Suppressor macrophage (primary cell): Measurements from ENCODE around the gene FRMD4A.
"Not testable (repeated sequence)": the region's sequence is repeated elsewhere in the genome, so short reads cannot be mapped to it uniquely, and the experiment has no call there.

Experiments
- DNase-seq, 4 experiments: peaks; one replicate each; pipeline ENCODE4 v3.0.0-alpha.2; 2020 to 2022

FRMD4A gene

GRCh38 chr10:14089556-14090292 lies 241.0 kb downstream of the FRMD4A start:
- no peak for DNase-seq

- no peak for DNase-seq
Observed at GRCh38 chr10:14087566-14087965, 243.2 kb downstream of the FRMD4A start.

GRCh38 chr10:14086596-14086995 lies 244.1 kb downstream of the FRMD4A start:
- no peak for DNase-seq

GRCh38 chr10:14084875-14085274 lies 245.8 kb downstream of the FRMD4A start:
- DNase-seq, result no peak

GRCh38 chr10:14080795-14081194 lies 249.9 kb downstream of the FRMD4A start:
- DNase-seq, result no peak

GRCh38 chr10:14077430-14077829 lies 253.3 kb downstream of the FRMD4A start:
- no peak for DNase-seq

GRCh38 chr10:14074062-14074884 lies 256.5 kb downstream of the FRMD4A start:
- no peak for DNase-seq

- DNase-seq, result no peak
Observed at GRCh38 chr10:14072541-14072940, 258.2 kb downstream of the FRMD4A start.

GRCh38 chr10:14071956-14072355 lies 258.8 kb downstream of the FRMD4A start:
- DNase-seq, result no peak

- no peak for DNase-seq
Observed at GRCh38 chr10:14068601-14069250, 262.0 kb downstream of the FRMD4A start.

GRCh38 chr10:14067638-14068037 lies 263.1 kb downstream of the FRMD4A start:
- DNase-seq, result not testable (repeated sequence)

- DNase-seq, result no peak
Observed at GRCh38 chr10:14066106-14066505, 264.6 kb downstream of the FRMD4A start.

- no peak for DNase-seq
Observed at GRCh38 chr10:14063531-14064285, 267.0 kb downstream of the FRMD4A start.

- peak in 3 of 4 experiments; percentile 9 to 58 (median 55) for DNase-seq
Observed at GRCh38 chr10:14062528-14063260, 268.0 kb downstream of the FRMD4A start.

- no peak for DNase-seq
Observed at GRCh38 chr10:14060320-14061070, 270.2 kb downstream of the FRMD4A start.

- DNase-seq, result no peak
Observed at GRCh38 chr10:14056610-14057332, 274.0 kb downstream of the FRMD4A start.

GRCh38 chr10:14052931-14053330 lies 277.8 kb downstream of the FRMD4A start:
- DNase-seq, result no peak

GRCh38 chr10:14050598-14050997 lies 280.1 kb downstream of the FRMD4A start:
- no peak for DNase-seq

GRCh38 chr10:14048930-14049613 lies 281.7 kb downstream of the FRMD4A start:
- DNase-seq, result no peak

- no peak for DNase-seq
Observed at GRCh38 chr10:14047431-14047830, 283.3 kb downstream of the FRMD4A start.
